ENCODE measurements around the gene ANKS1B.

Gene ANKS1B

GRCh38 chr12:98821232-98821631 is 1163.5 kb downstream of the ANKS1B start:
- no peak for DNase-seq (ENCODE audit: low read depth, low spot score)

- no peak for DNase-seq (ENCODE audit: low read depth, low spot score)
Observed at GRCh38 chr12:98819821-98820404, 1164.8 kb downstream of the ANKS1B start.

GRCh38 chr12:98819071-98819470 is 1165.7 kb downstream of the ANKS1B start:
- no peak for DNase-seq (ENCODE audit: low read depth, low spot score)

GRCh38 chr12:98818239-98818638 is 1166.5 kb downstream of the ANKS1B start:
- DNase-seq (ENCODE audit: low read depth, low spot score) = no peak

- no peak for DNase-seq (ENCODE audit: low read depth, low spot score)
Observed at GRCh38 chr12:98817742-98818141, 1167.0 kb downstream of the ANKS1B start.

- no peak for DNase-seq (ENCODE audit: low read depth, low spot score)
Observed at GRCh38 chr12:98816720-98817119, 1168.0 kb downstream of the ANKS1B start.

GRCh38 chr12:98814254-98814653 is 1170.5 kb downstream of the ANKS1B start:
- no peak for DNase-seq (ENCODE audit: low read depth, low spot score)

GRCh38 chr12:98812225-98812624 is 1172.5 kb downstream of the ANKS1B start:
- no peak for DNase-seq (ENCODE audit: low read depth, low spot score)

- no peak for DNase-seq (ENCODE audit: low read depth, low spot score)
Observed at GRCh38 chr12:98808243-98808875, 1176.4 kb downstream of the ANKS1B start.

GRCh38 chr12:98807187-98807586 is 1177.5 kb downstream of the ANKS1B start:
- DNase-seq (ENCODE audit: low read depth, low spot score) = no peak

GRCh38 chr12:98803468-98804209 is 1181.1 kb downstream of the ANKS1B start:
- no peak for DNase-seq (ENCODE audit: low read depth, low spot score)

- no peak for DNase-seq (ENCODE audit: low read depth, low spot score)
Observed at GRCh38 chr12:98799822-98800221, 1184.9 kb downstream of the ANKS1B start.

- no peak for DNase-seq (ENCODE audit: low read depth, low spot score)
Observed at GRCh38 chr12:98799146-98799810, 1185.5 kb downstream of the ANKS1B start.

- DNase-seq (ENCODE audit: low read depth, low spot score) = no peak
Observed at GRCh38 chr12:98797200-98797599, 1187.5 kb downstream of the ANKS1B start.

- DNase-seq (ENCODE audit: low read depth, low spot score) = no peak
Observed at GRCh38 chr12:98796745-98797144, 1188.0 kb downstream of the ANKS1B start.

- no peak for DNase-seq (ENCODE audit: low read depth, low spot score)
Observed at GRCh38 chr12:98793121-98793520, 1191.6 kb downstream of the ANKS1B start.

- no peak for DNase-seq (ENCODE audit: low read depth, low spot score)
Observed at GRCh38 chr12:98791406-98791805, 1193.3 kb downstream of the ANKS1B start.

GRCh38 chr12:98788396-98788795 is 1196.3 kb downstream of the ANKS1B start:
- DNase-seq (ENCODE audit: low read depth, low spot score) = no peak

- DNase-seq (ENCODE audit: low read depth, low spot score) = no peak
Observed at GRCh38 chr12:98786653-98787052, 1198.1 kb downstream of the ANKS1B start.

GRCh38 chr12:98783420-98783819 is 1201.3 kb downstream of the ANKS1B start:
- DNase-seq (ENCODE audit: low read depth, low spot score) = no peak

GRCh38 chr12:98780261-98780660 is 1204.5 kb downstream of the ANKS1B start:
- DNase-seq (ENCODE audit: low read depth, low spot score) = no peak

GRCh38 chr12:98772818-98773217 is 1211.9 kb downstream of the ANKS1B start:
- no peak for DNase-seq (ENCODE audit: low read depth, low spot score)

All from smooth muscle cell of the brain vasculature (primary cell).